ENCODE results near the gene DAZAP2.

- TF ChIP-seq CTCF (conservative IDR thresholded peaks at IDR 0.05; ENCODE audit: low read depth, low read length) = no peak
- TF ChIP-seq POLR2A (IDR thresholded peaks at IDR 0.05; ENCODE audit: low read depth, low read length) = no peak
- TF ChIP-seq RAD21 (IDR thresholded peaks at IDR 0.05; ENCODE audit: low read length) = no peak
- no peak for TF ChIP-seq MXI1 (IDR thresholded peaks at IDR 0.05; ENCODE audit: borderline replicate concordance, low read depth, low read length)
- TF ChIP-seq, protein P1, sequence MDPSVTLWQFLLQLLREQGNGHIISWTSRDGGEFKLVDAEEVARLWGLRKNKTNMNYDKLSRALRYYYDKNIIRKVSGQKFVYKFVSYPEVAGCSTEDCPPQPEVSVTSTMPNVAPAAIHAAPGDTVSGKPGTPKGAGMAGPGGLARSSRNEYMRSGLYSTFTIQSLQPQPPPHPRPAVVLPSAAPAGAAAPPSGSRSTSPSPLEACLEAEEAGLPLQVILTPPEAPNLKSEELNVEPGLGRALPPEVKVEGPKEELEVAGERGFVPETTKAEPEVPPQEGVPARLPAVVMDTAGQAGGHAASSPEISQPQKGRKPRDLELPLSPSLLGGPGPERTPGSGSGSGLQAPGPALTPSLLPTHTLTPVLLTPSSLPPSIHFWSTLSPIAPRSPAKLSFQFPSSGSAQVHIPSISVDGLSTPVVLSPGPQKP (IDR thresholded peaks at IDR 0.05; ENCODE audit: borderline replicate concordance, low read depth, low read length) = no peak
- no peak for TF ChIP-seq FOS (IDR thresholded peaks at IDR 0.05; ENCODE audit: low read depth, low read length)
These were observed 14.7 kb downstream of the DAZAP2 start for GRCh38 chr12:51253276-51253675.
